Keratinocyte (primary cell): ENCODE results near the gene NCR1. TPM values are rescaled to one million over a fixed set of nuclear protein-coding genes. Genes with fewer than 3 reads are reported as not detected.

Experiments used
- DNase-seq: peaks from one replicate; pipeline ENCODE4 v3.0.0-alpha.2; 2011; ENCODE audit warnings: low read depth, missing footprints, low spot score
- FAIRE-seq: peaks from 2 replicates; lab custom pipeline; 2011; peaks lifted over from hg19 to GRCh38; lab: Jason Lieb, UNC
- H2AFZ ChIP-seq: 2 replicates; pipeline ENCODE4 v1.6.0; 2012; ENCODE audit warnings: low read length, control low read depth, inconsistent platforms; ENCODE audit not compliant: control insufficient read depth
- H3K27ac ChIP-seq: 2 replicates; pipeline ENCODE4 v1.5.1; 2011; ENCODE audit warnings: low read length; ENCODE audit not compliant: control insufficient read depth, insufficient read depth
- H3K27me3 ChIP-seq: 3 replicates; pipeline ENCODE4 v1.6.0; 2011; ENCODE audit warnings: low read length; ENCODE audit not compliant: control insufficient read depth, insufficient read depth; ENCODE audit errors: extremely low read depth
- H3K36me3 ChIP-seq, 2 experiments: 2 replicates in 1 of 2; 3 replicates in 1 of 2; pipeline ENCODE4 v1.5.1; 2011; ENCODE audit warnings: low read length in 2 of 2, mild to moderate bottlenecking in 1 of 2; ENCODE audit not compliant: control insufficient read depth in 2 of 2, insufficient read depth in 2 of 2; ENCODE audit errors: extremely low read depth in 1 of 2
- H3K4me1 ChIP-seq: 3 replicates; pipeline ENCODE4 v1.5.1; 2011; ENCODE audit warnings: low read length; ENCODE audit not compliant: control insufficient read depth, insufficient read depth; ENCODE audit errors: extremely low read depth
- H3K4me2 ChIP-seq: 3 replicates; pipeline ENCODE4 v1.6.0; 2011; ENCODE audit warnings: low read depth, low read length; ENCODE audit not compliant: control insufficient read depth, insufficient read depth; ENCODE audit errors: extremely low read depth
- H3K4me3 ChIP-seq, 3 experiments: fragments of 200-600 bp in 1 of 3; sonication (generic) in 1 of 3; 2 replicates in 2 of 3; 3 replicates in 1 of 3; pipeline ENCODE4 v1.5.1; 2011 to 2016; ENCODE audit warnings: low read length in 3 of 3, mild to moderate bottlenecking in 3 of 3, control low read depth in 2 of 3, inconsistent platforms in 1 of 3, low read depth in 1 of 3, mixed read lengths in 1 of 3, mixed run types in 1 of 3, moderate library complexity in 1 of 3; ENCODE audit not compliant: control insufficient read depth in 2 of 3, insufficient read depth in 2 of 3; ENCODE audit errors: extremely low read depth in 1 of 3
- H3K79me2 ChIP-seq: 2 replicates; pipeline ENCODE4 v1.6.0; 2012; ENCODE audit warnings: low read length; ENCODE audit not compliant: control insufficient read depth, insufficient read depth
- H3K9ac ChIP-seq: 3 replicates; pipeline ENCODE4 v1.6.0; 2011; ENCODE audit warnings: low read length; ENCODE audit not compliant: control insufficient read depth, insufficient read depth; ENCODE audit errors: extremely low read depth
- H3K9me1 ChIP-seq: 3 replicates; pipeline ENCODE4 v1.6.0; 2011; ENCODE audit warnings: low read length; ENCODE audit not compliant: control insufficient read depth, insufficient read depth; ENCODE audit errors: extremely low read depth
- H3K9me3 ChIP-seq: 2 replicates; pipeline ENCODE4 v1.5.1; 2012; ENCODE audit warnings: low read depth, low read length; ENCODE audit not compliant: control insufficient read depth
- H4K20me1 ChIP-seq: 3 replicates; pipeline ENCODE4 v1.6.0; 2011; ENCODE audit warnings: low read length; ENCODE audit not compliant: control insufficient read depth, insufficient read depth; ENCODE audit errors: extremely low read depth
- EZH2 ChIP-seq: IDR thresholded peaks from one replicate; pipeline ENCODE4 v1.6.1; 2012; ENCODE audit warnings: inconsistent platforms, mild to moderate bottlenecking, low read length, moderate library complexity
- dilution Hi-C: fragments of 300-500 bp; cut with MboI; formaldehyde crosslinking; loops from one replicate; pipeline ENCODE4 v1.7.0; 2020; ENCODE audit warnings: low sequenced_read_pairs; ENCODE audit not compliant: extremely low pct_ligation_motif_present
- polyA plus RNA-seq, 5 experiments: library from polyadenylated mRNA; depleted of rRNA in 3 of 5; stranded (reverse) in 3 of 5; stranded (forward) in 1 of 5; unstranded in 1 of 5; fragments of >200 nt; gene quantifications; 1 replicate in 1 of 5; 2 replicates in 3 of 5; 3 replicates in 1 of 5; pipeline versions ENCODE4 v1.2.1 to v1.2.3, GENCODE V29; 2011 to 2012; ENCODE audit warnings: missing spikeins in 2 of 5, low read depth in 1 of 5, low replicate concordance in 1 of 5
- small RNA-seq, 3 experiments: library from RNA; depleted of rRNA; stranded (forward); fragments of <200 nt; gene quantifications; one replicate each; pipeline ENCODE3, GENCODE V24; 2012; ENCODE audit warnings: low read depth in 3 of 3, low replicate concordance in 1 of 3; ENCODE audit not compliant: insufficient read length in 3 of 3
- TF ChIP-seq, protein P1 (sequence below), 3 experiments: IDR thresholded peaks in 1 of 3; conservative IDR thresholded peaks in 1 of 3; optimal IDR thresholded peaks in 1 of 3; 2 replicates in 2 of 3; 3 replicates in 1 of 3; pipeline versions ENCODE3 to v1.5.1; 2011; ENCODE audit warnings: low read length in 3 of 3, mild to moderate bottlenecking in 3 of 3, moderate library complexity in 2 of 3, control low read depth in 1 of 3, inconsistent platforms in 1 of 3; ENCODE audit not compliant: insufficient read depth in 2 of 3; ENCODE audit errors: extremely low read depth in 1 of 3

The NCR1 gene
- polyA plus RNA-seq, 1 donor (not counting 4 experiments of a cell fraction or from before 2014, with no cell fraction given), result not detected

DNA sequence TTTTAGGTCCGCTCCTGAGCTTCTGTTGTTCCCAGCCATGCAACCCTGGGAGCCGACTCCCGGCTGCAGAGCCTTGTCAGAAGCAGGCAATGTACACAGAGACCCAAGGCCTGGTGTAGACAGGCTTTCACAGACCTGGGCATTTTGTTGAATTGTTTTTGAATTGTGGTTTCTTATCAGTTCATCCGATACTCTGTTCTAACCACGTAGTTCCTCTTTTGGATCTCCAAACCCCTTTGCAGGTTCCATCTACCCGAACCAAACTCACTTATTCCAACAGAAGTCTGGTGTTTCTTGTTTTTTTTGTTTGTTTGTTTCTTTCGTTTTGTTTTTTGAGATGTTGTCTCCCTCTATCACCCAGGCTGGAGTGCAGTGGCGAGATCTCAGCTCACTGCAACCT, 53.9 kb downstream of the NCR1 start:
- Histone ChIP-seq H3K4me2 (no peak overlapping the region), H3K79me2 (no peaks in the 10 kb centered on the region), H3K36me3 (no peaks in the 10 kb centered on the region), H3K9me1 (no peaks in the 10 kb centered on the region), H3K9me3 (no peaks in the 10 kb centered on the region), H3K4me3 (no peak overlapping the region), H2AFZ (no peak overlapping the region), H4K20me1 (no peaks in the 10 kb centered on the region), H3K9ac (no peak overlapping the region), H3K4me1 (no peaks in the 10 kb centered on the region), H3K27me3 (no peaks in the 10 kb centered on the region), H3K27ac (no peak overlapping the region)
- FAIRE-seq (no peak), DNase-seq (no peak)
- dilution Hi-C loops, result no loop called here
- TF ChIP-seq EZH2, result no peak
- TF ChIP-seq, protein P1, sequence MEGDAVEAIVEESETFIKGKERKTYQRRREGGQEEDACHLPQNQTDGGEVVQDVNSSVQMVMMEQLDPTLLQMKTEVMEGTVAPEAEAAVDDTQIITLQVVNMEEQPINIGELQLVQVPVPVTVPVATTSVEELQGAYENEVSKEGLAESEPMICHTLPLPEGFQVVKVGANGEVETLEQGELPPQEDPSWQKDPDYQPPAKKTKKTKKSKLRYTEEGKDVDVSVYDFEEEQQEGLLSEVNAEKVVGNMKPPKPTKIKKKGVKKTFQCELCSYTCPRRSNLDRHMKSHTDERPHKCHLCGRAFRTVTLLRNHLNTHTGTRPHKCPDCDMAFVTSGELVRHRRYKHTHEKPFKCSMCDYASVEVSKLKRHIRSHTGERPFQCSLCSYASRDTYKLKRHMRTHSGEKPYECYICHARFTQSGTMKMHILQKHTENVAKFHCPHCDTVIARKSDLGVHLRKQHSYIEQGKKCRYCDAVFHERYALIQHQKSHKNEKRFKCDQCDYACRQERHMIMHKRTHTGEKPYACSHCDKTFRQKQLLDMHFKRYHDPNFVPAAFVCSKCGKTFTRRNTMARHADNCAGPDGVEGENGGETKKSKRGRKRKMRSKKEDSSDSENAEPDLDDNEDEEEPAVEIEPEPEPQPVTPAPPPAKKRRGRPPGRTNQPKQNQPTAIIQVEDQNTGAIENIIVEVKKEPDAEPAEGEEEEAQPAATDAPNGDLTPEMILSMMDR (optimal IDR thresholded peaks at IDR 0.05 in 1 of 3, IDR thresholded peaks at IDR 0.05 in 1 of 3, conservative IDR thresholded peaks at IDR 0.05 in 1 of 3; ENCODE audit: extremely low read depth in 1 of 3, insufficient read depth in 2 of 3, low read length in 3 of 3), result no peak

Small RNA genes lying within 50 kb of the gene (small RNA-seq; reads per million reads assigned to genes)
- 0 reads per million in 3 experiments for gene AC011476.8
- 0 to 2.5 (median 0) reads per million in 3 experiments for gene RNU6-222P

Other genes with a start within 250 kb of the NCR1 start
- not detected in 3 replicates for gene LILRB4, start 243.2 kb upstream of the NCR1 start, polyA plus RNA-seq
- gene KIR3DL3, start 181.7 kb upstream of the NCR1 start, polyA plus RNA-seq, result not detected in 3 replicates
- not detected in 3 replicates for gene KIR2DL3, start 167.6 kb upstream of the NCR1 start, polyA plus RNA-seq
- not detected in 3 replicates for gene KIR2DL1, start 136.4 kb upstream of the NCR1 start, polyA plus RNA-seq
- not detected in 3 replicates for gene KIR2DL4, start 102.5 kb upstream of the NCR1 start, polyA plus RNA-seq
- not detected in 3 replicates for gene KIR3DL1, start 89.7 kb upstream of the NCR1 start, polyA plus RNA-seq
- not detected in 3 replicates for gene KIR2DS4, start 73.5 kb upstream of the NCR1 start, polyA plus RNA-seq
- not detected in 3 replicates for gene KIR3DL2, start 55.7 kb upstream of the NCR1 start, polyA plus RNA-seq
- not detected in 3 replicates for gene FCAR, start 31.9 kb upstream of the NCR1 start, polyA plus RNA-seq
- gene NLRP7, start 41.4 kb downstream of the NCR1 start, polyA plus RNA-seq, result 0.03 TPM in 1 of 3 replicates, not detected in the others
- 56.7 to 57.6 TPM (median 56.7 TPM) in 3 replicates for gene NLRP2, start 60.2 kb downstream of the NCR1 start, polyA plus RNA-seq
- 0.04 to 0.09 TPM in 2 of 3 replicates, not detected in the other for gene GP6, start 132.1 kb downstream of the NCR1 start, polyA plus RNA-seq
- gene RDH13, start 157.0 kb downstream of the NCR1 start, polyA plus RNA-seq, result 10.6 to 16.3 TPM (median 11.9 TPM) in 3 replicates
- gene EPS8L1, start 169.7 kb downstream of the NCR1 start, polyA plus RNA-seq, result 20.1 to 37.3 TPM (median 26.0 TPM) in 3 replicates
- gene PPP1R12C, start 211.5 kb downstream of the NCR1 start, polyA plus RNA-seq, result 22.9 to 41.2 TPM (median 24.7 TPM) in 3 replicates
- 89.7 to 113 TPM (median 99.6 TPM) in 3 replicates for gene TNNT1, start 243.1 kb downstream of the NCR1 start, polyA plus RNA-seq